GM12891 (cell line): ENCODE measurements around the gene DNAJC21.

Source experiments
- POLR2A ChIP-seq: IDR thresholded peaks from 2 replicates; pipeline ENCODE4 v1.6.1; 2011; ENCODE audit warnings: low read depth, low read length, control low read depth
- POLR2AphosphoS5 ChIP-seq: IDR thresholded peaks from 2 replicates; pipeline ENCODE4 v1.6.1; 2011; ENCODE audit warnings: low read depth, low read length, control low read depth
- POU2F2 ChIP-seq: IDR thresholded peaks from 2 replicates; pipeline ENCODE4 v1.6.1; 2011; ENCODE audit warnings: low read depth, mild to moderate bottlenecking, control low read depth, low read length, moderate library complexity
- SPI1 ChIP-seq: IDR thresholded peaks from 2 replicates; pipeline ENCODE4 v1.6.1; 2011; ENCODE audit warnings: low read depth, low read length, control low read depth
- TAF1 ChIP-seq: IDR thresholded peaks from 2 replicates; pipeline ENCODE4 v1.6.1; 2011; ENCODE audit warnings: low read depth, low read length, control low read depth

DNA sequence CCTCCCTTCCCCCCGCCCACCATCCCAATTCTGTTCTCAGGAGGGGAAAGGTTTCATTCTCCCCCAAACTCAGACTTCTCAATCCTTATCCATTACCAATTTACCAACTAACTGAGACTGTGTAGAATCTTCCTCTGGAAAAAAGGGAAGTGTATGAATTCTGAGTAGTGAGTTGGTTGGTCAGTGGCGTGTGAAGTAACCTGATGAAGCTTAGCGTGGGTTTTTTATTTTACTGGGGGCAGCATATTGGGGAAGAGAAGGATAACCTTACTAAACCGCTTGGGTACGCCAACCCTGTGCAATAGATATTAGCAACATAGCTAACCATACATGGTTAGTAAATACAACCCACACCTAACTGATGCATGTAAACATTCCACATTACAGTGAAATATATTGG is 1.1 kb upstream of the DNAJC21 start:
- no peak for TF ChIP-seq TAF1
- no peak for TF ChIP-seq POLR2A
- no peak for TF ChIP-seq POLR2AphosphoS5
- no peak for TF ChIP-seq POU2F2
- TF ChIP-seq SPI1, result peak; percentile 48; the same call in 1 of the 2 replicates
